ENCODE results near the gene ATP4B.

DNA sequence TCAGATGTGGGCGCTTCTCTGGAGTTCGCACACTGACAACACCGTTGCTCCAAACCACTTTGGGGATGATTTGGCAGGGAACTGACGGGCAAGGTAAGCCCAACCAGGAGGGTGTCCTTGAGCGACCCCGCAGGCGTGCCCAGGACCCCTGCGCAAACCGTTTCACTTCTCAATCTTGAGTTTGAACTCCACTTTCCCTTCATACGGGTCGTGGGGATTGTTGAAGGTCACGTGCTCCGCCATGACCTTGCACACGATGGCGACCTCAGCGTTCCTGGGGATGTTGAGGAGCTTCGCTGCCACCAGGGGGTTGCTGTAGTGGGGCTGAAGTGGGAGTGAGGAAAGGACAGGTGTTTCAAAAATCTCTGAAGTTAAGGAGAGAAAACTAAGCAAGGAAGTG lies 8.8 kb downstream of the ATP4B start:
- TF ChIP-seq, protein P1, sequence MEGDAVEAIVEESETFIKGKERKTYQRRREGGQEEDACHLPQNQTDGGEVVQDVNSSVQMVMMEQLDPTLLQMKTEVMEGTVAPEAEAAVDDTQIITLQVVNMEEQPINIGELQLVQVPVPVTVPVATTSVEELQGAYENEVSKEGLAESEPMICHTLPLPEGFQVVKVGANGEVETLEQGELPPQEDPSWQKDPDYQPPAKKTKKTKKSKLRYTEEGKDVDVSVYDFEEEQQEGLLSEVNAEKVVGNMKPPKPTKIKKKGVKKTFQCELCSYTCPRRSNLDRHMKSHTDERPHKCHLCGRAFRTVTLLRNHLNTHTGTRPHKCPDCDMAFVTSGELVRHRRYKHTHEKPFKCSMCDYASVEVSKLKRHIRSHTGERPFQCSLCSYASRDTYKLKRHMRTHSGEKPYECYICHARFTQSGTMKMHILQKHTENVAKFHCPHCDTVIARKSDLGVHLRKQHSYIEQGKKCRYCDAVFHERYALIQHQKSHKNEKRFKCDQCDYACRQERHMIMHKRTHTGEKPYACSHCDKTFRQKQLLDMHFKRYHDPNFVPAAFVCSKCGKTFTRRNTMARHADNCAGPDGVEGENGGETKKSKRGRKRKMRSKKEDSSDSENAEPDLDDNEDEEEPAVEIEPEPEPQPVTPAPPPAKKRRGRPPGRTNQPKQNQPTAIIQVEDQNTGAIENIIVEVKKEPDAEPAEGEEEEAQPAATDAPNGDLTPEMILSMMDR (IDR thresholded peaks at IDR 0.05) = no peak
- TF ChIP-seq EZH2 (IDR thresholded peaks at IDR 0.05) (no peak), EZH2phosphoT487 (IDR thresholded peaks at IDR 0.05) (no peak)
